Transverse colon (tissue), 4 donors: ENCODE measurements around the gene RNF13. TPM values are rescaled to one million over a fixed set of nuclear protein-coding genes. Genes with fewer than 3 reads are reported as not detected.
"Not testable (repeated sequence)": the region's sequence is repeated elsewhere in the genome, so short reads cannot be mapped to it uniquely, and the experiment has no call there.

ENCODE experiments used
- DNase-seq: peaks from one replicate; pipeline ENCODE4 v3.0.0-alpha.2; 2019
- H3K27ac ChIP-seq, 4 donors: fragments of 200-600 bp; sonication (generic); 2 replicates each; pipeline ENCODE4 v1.5.1; 2016 to 2018; ENCODE audit warnings: inconsistent platforms in 4 of 4
- H3K27me3 ChIP-seq: fragments of 200-600 bp; sonication (generic); 2 replicates; pipeline ENCODE4 v1.5.1; 2017; ENCODE audit warnings: inconsistent platforms
- H3K36me3 ChIP-seq, 4 donors: fragments of 200-600 bp; sonication (generic); 2 replicates each; pipeline ENCODE4 v1.5.1; 2017 to 2019; ENCODE audit warnings: inconsistent platforms in 4 of 4
- H3K4me1 ChIP-seq, 4 donors: fragments of 200-600 bp; sonication (generic); 2 replicates each; pipeline ENCODE4 v1.5.1; 2017 to 2020; ENCODE audit warnings: inconsistent platforms in 4 of 4
- H3K4me3 ChIP-seq, 4 donors: fragments of 200-600 bp; sonication (generic); 1 replicate in 1 of 4; 2 replicates in 3 of 4; pipeline versions ENCODE4 v1.5.1 to v1.6.1; 2017 to 2019; ENCODE audit warnings: inconsistent platforms in 4 of 4
- H3K9me3 ChIP-seq, 2 donors: fragments of 200-600 bp; sonication (generic); 2 replicates each; pipeline ENCODE4 v1.5.1; 2017 to 2019; ENCODE audit warnings: inconsistent platforms in 2 of 2
- CTCF ChIP-seq, 5 experiments: fragments of 200-600 bp in 3 of 5; fragments of 450-650 bp in 2 of 5; sonication (generic) in 3 of 5; IDR thresholded peaks; 1 replicate in 2 of 5; 2 replicates in 3 of 5; pipeline ENCODE4 v1.5.1; 2016 to 2017; ENCODE audit warnings: antibody characterized with exemption in 5 of 5, inconsistent platforms in 3 of 5, mild to moderate bottlenecking in 2 of 5, moderate library complexity in 1 of 5
- EP300 ChIP-seq: sonication (generic); formaldehyde crosslinking; IDR thresholded peaks from one replicate; pipeline ENCODE4 v1.6.1; 2017; ENCODE audit warnings: antibody characterized with exemption, low read depth
- POLR2A ChIP-seq: fragments of 450-650 bp; IDR thresholded peaks from one replicate; pipeline ENCODE4 v1.6.1; 2016; ENCODE audit warnings: antibody characterized with exemption, mild to moderate bottlenecking, moderate library complexity
- POLR2AphosphoS5 ChIP-seq, 3 donors: sonication (generic); formaldehyde crosslinking; IDR thresholded peaks; one replicate each; pipeline ENCODE4 v1.6.1; 2016; ENCODE audit warnings: antibody characterized with exemption in 3 of 3
- whole genome bisulfite sequencing, 2 donors: methylation state at CpG; one replicate each; pipeline ENCODE4 v1.1.5; 2018; ENCODE audit warnings: low coverage in 1 of 2; 5-methylcytosine and 5-hydroxymethylcytosine counted together
- in situ Hi-C, 4 donors: fragments of 200-750 bp; cut with MboI; loops; one replicate each; pipeline versions ENCODE4 v1.15.0 to v1.15.1; 2017; ENCODE audit warnings: low sequenced_read_pairs in 3 of 4, low pct_ligation_motif_present in 1 of 4, low pct_unique_long_range_greater_than_20kb in 1 of 4
- intact Hi-C: fragments of 100-400 bp; cut with DNase I; formaldehyde crosslinking; loops from one replicate; pipeline ENCODE4 v1.15.1; 2023; ENCODE audit warnings: low total_unique reads
- total RNA-seq, 4 donors: library from RNA; depleted of rRNA; stranded (reverse); fragments of >200 nt; gene quantifications; one replicate each; pipeline ENCODE4 v1.1.0, GENCODE V29; 2016

Gene RNF13
- total RNA-seq, 4 donors from 2014 or later: 18.3 to 68.6 (median 42.8) TPM

- Histone ChIP-seq H3K36me3 (no peaks in the 10 kb centered on the region), H3K9me3 (no peaks in the 10 kb centered on the region), H3K4me1 (peaks cover 6 to 41% (median 20%) of the 10 kb centered on the region in 4 donors), H3K4me3 (no peak overlapping the region), H3K27me3 (no peaks in the 10 kb centered on the region), H3K27ac (no peak overlapping the region)
- DNase-seq: no peak
- no peak for TF ChIP-seq CTCF (IDR thresholded peaks at IDR 0.05)
- no peak for TF ChIP-seq POLR2A
- no peak for TF ChIP-seq POLR2AphosphoS5 (IDR thresholded peaks at IDR 0.05)
- no peak for TF ChIP-seq EP300
- WGBS, 2 donors: 49 to 68% methylated on average over 4 of the region's 4 CpGs
- in situ Hi-C loops: no loop called here
- intact Hi-C loops: no loop called here
Observed at GRCh38 chr3:149820183-149820582, 7.2 kb downstream of the RNF13 start.

GRCh38 chr3:149826636-149827035 lies 13.6 kb downstream of the RNF13 start:
- Histone ChIP-seq H3K27me3 (no peaks in the 10 kb centered on the region), H3K4me3 (no peak overlapping the region), H3K36me3 (no peaks in the 10 kb centered on the region), H3K9me3 (peaks cover 7 to 8% of the 10 kb centered on the region in 2 donors), H3K27ac (no peak overlapping the region), H3K4me1 (no peaks in the 10 kb centered on the region)
- in situ Hi-C loops: no loop called here
- DNase-seq: no peak
- intact Hi-C loops: no loop called here
- TF ChIP-seq CTCF (IDR thresholded peaks at IDR 0.05) (no peak), EP300 (no peak), POLR2A (no peak), POLR2AphosphoS5 (IDR thresholded peaks at IDR 0.05) (no peak)
- WGBS, 2 donors: 85 to 87% methylated on average over 3 of the region's 3 CpGs

- in situ Hi-C loops: no loop called here
- H3K9me3 ChIP-seq: peaks cover 16 to 17% of the 10 kb centered on the region in 2 donors
- no peak overlapping the region for H3K4me3 ChIP-seq
- intact Hi-C loops: no loop called here
- WGBS, 2 donors: 17 to 88% methylated on average over 1 of the region's 1 CpG
- no peaks in the 10 kb centered on the region for H3K27me3 ChIP-seq
- H3K36me3 ChIP-seq: no peaks in the 10 kb centered on the region
- H3K4me1 ChIP-seq: no peaks in the 10 kb centered on the region
- no peak overlapping the region for H3K27ac ChIP-seq
- TF ChIP-seq CTCF (IDR thresholded peaks at IDR 0.05) (no peak), POLR2A (no peak), EP300 (no peak), POLR2AphosphoS5 (IDR thresholded peaks at IDR 0.05) (no peak)
- DNase-seq: no peak
Observed at GRCh38 chr3:149828390-149828789, 15.4 kb downstream of the RNF13 start.

- DNase-seq, in situ Hi-C loops: not testable (repeated sequence)
- WGBS, 2 donors: 89 to 100% methylated on average over 3 to 4 of the region's 4 CpGs
Observed at GRCh38 chr3:149829631-149830030, 16.6 kb downstream of the RNF13 start.

GRCh38 chr3:149830902-149831301 lies 17.9 kb downstream of the RNF13 start:
- H3K27me3 ChIP-seq: no peaks in the 10 kb centered on the region
- in situ Hi-C loops: no loop called here
- TF ChIP-seq POLR2AphosphoS5 (IDR thresholded peaks at IDR 0.05): no peak
- no peak for TF ChIP-seq CTCF (IDR thresholded peaks at IDR 0.05)
- TF ChIP-seq EP300: no peak
- no peak for TF ChIP-seq POLR2A
- H3K36me3 ChIP-seq: no peaks in the 10 kb centered on the region
- H3K4me3 ChIP-seq: no peak overlapping the region
- DNase-seq: no peak
- no peak overlapping the region for H3K27ac ChIP-seq
- intact Hi-C loops: no loop called here
- WGBS, 2 donors: 91 to 100% methylated on average over 1 to 2 of the region's 2 CpGs
- H3K4me1 ChIP-seq: no peaks in the 10 kb centered on the region
- peaks cover 26 to 38% of the 10 kb centered on the region in 2 donors for H3K9me3 ChIP-seq

More at GRCh38 chr3:149829631-149830030, 16.6 kb downstream of the RNF13 start:
- H3K27me3 ChIP-seq, intact Hi-C loops, H3K36me3 ChIP-seq, H3K27ac ChIP-seq, H3K4me1 ChIP-seq, H3K4me3 ChIP-seq: not testable (repeated sequence)
- peaks cover 26 to 27% of the 10 kb centered on the region in 2 donors for H3K9me3 ChIP-seq
